Epithelial cell of proximal tubule (primary cell): ENCODE measurements around the gene NNMT. TPM values are rescaled to one million over a fixed set of nuclear protein-coding genes. Genes with fewer than 3 reads are reported as not detected.

Experiments used
- DNase-seq: peaks from one replicate; pipeline ENCODE4 v3.0.0-alpha.2; 2011; ENCODE audit warnings: low read depth
- H3K4me3 ChIP-seq: 2 replicates; pipeline ENCODE4 v1.5.1; 2011; ENCODE audit warnings: low read depth, mild to moderate bottlenecking, low read length
- total RNA-seq: library from RNA; depleted of rRNA; stranded (reverse); fragments of >200 nt; gene quantifications from 2 replicates; pipeline ENCODE4 v1.2.3, GENCODE V29; 2015
- TF ChIP-seq, protein P1 (sequence below): conservative IDR thresholded peaks from 2 replicates; pipeline ENCODE4 v1.5.1; 2012; ENCODE audit warnings: low read depth, mild to moderate bottlenecking, low read length

NNMT gene
- total RNA-seq, 1 donor from 2014 or later = 875 TPM

DNA sequence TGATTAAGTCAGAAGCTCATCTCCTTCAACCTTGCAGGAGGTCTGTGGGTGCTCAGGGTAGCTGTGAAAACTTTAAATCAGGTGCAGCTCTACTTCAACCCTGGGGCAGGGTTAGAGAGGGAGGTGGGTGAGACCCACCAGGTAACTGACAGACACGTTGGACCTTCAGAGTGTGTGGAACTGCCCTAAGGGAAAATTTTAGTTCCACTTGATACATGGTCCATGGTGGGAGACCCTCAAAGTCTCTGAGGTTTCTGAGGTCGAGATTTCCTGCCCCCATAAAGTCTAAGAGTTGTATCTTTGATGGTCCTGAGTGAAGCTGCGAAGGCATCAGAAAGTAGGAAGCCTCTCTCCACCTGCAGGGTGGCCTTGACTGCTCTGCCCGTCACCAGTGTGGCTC is 23.9 kb upstream of the NNMT start:
- H3K4me3 ChIP-seq = no peak overlapping the region
- TF ChIP-seq, protein P1, sequence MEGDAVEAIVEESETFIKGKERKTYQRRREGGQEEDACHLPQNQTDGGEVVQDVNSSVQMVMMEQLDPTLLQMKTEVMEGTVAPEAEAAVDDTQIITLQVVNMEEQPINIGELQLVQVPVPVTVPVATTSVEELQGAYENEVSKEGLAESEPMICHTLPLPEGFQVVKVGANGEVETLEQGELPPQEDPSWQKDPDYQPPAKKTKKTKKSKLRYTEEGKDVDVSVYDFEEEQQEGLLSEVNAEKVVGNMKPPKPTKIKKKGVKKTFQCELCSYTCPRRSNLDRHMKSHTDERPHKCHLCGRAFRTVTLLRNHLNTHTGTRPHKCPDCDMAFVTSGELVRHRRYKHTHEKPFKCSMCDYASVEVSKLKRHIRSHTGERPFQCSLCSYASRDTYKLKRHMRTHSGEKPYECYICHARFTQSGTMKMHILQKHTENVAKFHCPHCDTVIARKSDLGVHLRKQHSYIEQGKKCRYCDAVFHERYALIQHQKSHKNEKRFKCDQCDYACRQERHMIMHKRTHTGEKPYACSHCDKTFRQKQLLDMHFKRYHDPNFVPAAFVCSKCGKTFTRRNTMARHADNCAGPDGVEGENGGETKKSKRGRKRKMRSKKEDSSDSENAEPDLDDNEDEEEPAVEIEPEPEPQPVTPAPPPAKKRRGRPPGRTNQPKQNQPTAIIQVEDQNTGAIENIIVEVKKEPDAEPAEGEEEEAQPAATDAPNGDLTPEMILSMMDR = no peak
- DNase-seq = no peak

DNA sequence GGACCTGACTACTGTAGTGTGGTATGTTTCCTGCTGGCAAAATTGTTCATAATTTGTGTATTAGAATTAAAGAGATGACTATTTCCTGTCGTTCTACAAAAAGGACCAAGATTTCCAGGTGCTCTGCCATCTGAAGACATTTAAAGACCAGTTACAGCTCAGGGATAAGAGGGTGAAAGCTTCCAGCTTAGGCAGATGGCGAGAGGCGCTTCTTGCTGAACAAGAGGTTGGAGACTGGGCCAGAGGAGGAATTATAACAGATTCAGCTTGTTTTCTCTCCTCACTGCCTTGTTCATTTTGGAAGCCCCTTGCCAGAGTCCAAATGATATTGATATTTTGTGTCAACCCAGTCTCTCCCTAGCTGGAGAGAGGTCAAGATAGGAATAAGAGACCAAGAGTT is 23.1 kb upstream of the NNMT start:
- DNase-seq = no peak
- TF ChIP-seq, protein P1 = no peak
- H3K4me3 ChIP-seq = no peak overlapping the region

DNA sequence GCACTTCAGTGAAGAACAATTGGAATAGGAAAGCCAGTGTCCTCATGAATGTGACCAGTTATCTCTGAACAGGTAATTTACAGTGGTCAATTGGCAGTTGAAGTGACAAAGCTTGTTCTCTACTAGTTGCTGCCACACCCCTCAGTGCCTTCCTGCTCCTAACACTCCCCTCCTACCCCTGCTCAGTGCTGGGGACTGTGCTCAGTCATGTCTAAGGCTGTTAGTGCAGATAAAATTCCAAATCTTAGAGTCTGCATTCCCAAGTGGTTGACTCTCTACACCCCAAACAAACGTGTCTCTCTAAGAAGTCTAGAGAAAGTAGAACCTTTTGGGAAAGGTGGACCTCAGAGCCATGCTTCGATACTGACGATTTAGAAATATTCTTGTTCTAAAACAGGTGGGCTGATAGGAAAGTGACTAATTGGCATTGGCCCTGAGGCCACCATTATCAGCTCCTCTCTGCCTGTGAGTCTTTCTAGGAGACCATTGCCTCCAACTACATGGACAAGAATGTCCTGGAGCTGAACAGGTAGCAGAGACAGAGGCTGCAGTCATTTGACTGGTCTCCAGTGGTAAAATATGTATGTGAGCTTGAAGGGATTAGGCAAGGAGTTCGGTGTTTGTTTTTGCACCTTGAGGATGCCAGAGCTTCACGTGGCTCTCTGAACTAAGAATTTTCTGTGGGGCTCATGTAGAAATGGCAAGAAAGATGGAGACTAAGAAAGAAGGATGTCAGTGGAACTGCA is 22.1 kb upstream of the NNMT start:
- H3K4me3 ChIP-seq = no peak overlapping the region
- DNase-seq = no peak
- TF ChIP-seq, protein P1 = no peak

DNA sequence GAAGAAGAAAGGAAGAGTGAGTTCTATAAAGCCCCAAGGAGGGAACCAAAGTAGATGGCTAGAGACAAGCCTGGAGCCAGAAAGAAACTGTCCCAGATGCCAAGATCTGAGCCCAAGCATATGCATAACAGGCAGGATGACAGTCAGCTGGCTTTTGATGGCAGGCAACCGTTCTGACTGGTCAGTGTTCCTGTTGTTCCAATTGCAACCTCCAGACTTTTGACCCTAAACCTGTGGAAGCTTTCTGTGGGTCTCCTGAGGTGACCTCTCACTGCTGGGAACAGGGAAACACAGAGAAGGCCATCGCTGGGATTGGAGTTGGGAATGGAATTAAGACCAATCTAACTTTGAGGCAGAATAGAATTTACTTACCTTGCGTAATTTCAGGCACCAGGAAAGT is 21.6 kb upstream of the NNMT start:
- H3K4me3 ChIP-seq = no peak overlapping the region
- DNase-seq = no peak
- TF ChIP-seq, protein P1 = no peak

DNA sequence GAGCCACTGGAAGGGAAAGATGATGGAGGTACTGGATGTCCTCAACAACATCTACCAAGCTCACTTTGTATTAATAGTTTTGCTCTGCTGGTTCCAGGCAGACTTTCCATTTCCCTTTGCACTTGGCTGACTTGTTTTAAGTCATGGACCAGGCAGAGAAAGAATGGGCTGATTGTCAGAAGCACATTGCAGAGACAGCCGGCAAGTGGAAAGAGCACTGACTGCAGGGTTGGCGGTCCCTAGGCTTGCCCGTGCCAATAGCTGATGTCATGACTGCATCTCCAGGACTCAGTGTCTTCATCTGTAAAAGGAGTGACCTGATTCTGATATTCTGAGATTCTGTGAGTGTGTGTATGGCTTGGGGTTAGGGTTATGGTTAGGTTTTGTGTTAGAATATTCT is 20.9 kb upstream of the NNMT start:
- H3K4me3 ChIP-seq = no peak overlapping the region
- TF ChIP-seq, protein P1 = no peak
- no peak for DNase-seq

DNA sequence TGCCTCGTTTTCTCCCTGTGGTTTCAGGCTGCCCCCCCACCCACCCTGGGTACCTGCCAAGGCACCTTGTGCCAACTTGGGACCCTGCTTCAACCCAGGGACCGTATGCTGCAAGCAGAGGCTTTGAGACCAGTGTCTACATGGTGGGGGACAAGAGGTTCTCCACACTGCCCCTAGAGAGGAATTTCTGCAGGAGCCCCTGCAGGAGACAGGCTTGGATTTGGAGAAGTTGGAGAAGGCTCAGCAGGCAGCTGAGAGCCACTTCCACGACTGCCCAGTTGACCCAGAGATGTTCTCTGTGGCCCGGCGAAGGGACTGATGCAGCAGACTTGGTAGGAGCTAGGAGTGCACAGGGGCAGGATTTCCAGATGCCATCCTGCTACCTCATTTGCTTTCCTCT is 20.1 kb upstream of the NNMT start:
- DNase-seq = no peak
- H3K4me3 ChIP-seq = no peak overlapping the region
- TF ChIP-seq, protein P1 = no peak
